SK-N-SH (cell line): Measurements from ENCODE around the gene ARID1A. TPM values are rescaled to one million over a fixed set of nuclear protein-coding genes. Genes with fewer than 3 reads are reported as not detected.

Experiments
- CTCF ChIA-PET: fragments of 300-600, 350-600 bp; formaldehyde crosslinking; extraction: SDS; loops from one replicate; lab custom pipeline; 2021; lab: Yijun Ruan, JAX
- POLR2A ChIA-PET: fragments of 350-600 bp; sonication (Branson Sonifier 250); formaldehyde crosslinking; extraction: SDS; loops from one replicate; lab custom pipeline; 2020; ENCODE audit warnings: antibody characterized with exemption, inconsistent platforms; lab: Yijun Ruan, JAX
- DNase-seq: peaks from one replicate; pipeline ENCODE4 v3.0.0; 2012
- H2AFZ ChIP-seq: fragments of 200-600 bp; sonication (generic); 2 replicates; pipeline ENCODE4 v1.8.1; 2016; ENCODE audit warnings: antibody characterized with exemption, mild to moderate bottlenecking, low read depth
- H3F3A ChIP-seq: fragments of 200-600 bp; sonication (generic); replicated peaks from 2 replicates; pipeline ENCODE3; 2016; ENCODE audit warnings: antibody characterized with exemption, mild to moderate bottlenecking; ENCODE audit not compliant: insufficient read depth
- H3K27ac ChIP-seq, 2 experiments: fragments of 200-500 bp in 1 of 2; fragments of 200-600 bp in 1 of 2; sonication (Bioruptor generic) in 1 of 2; sonication (generic), shearing (Covaris generic) in 1 of 2; 2 replicates each; pipeline versions ENCODE4 v1.5.1 to v1.6.1; 2014 to 2016; ENCODE audit warnings: low read depth in 2 of 2, inconsistent platforms in 1 of 2, low read length in 1 of 2, mild to moderate bottlenecking in 1 of 2, mixed read lengths in 1 of 2
- H3K27me3 ChIP-seq: fragments of 200-600 bp; sonication (generic), shearing (Covaris generic); 2 replicates; pipeline ENCODE4 v1.6.1; 2016; ENCODE audit warnings: mixed run types; ENCODE audit not compliant: insufficient read depth
- H3K36me3 ChIP-seq, 2 experiments: fragments of 200-500 bp in 1 of 2; fragments of 200-600 bp in 1 of 2; sonication (Bioruptor generic) in 1 of 2; sonication (generic) in 1 of 2; replicated peaks in 1 of 2; 2 replicates each; pipeline versions ENCODE3 to v1.5.1; 2014 to 2016; ENCODE audit warnings: low read length in 1 of 2, mild to moderate bottlenecking in 1 of 2; ENCODE audit not compliant: insufficient read depth in 2 of 2, control insufficient read depth in 1 of 2
- H3K4me1 ChIP-seq, 2 experiments: fragments of 200-500 bp in 1 of 2; fragments of 200-600 bp in 1 of 2; sonication (Bioruptor generic) in 1 of 2; sonication (generic), shearing (Covaris generic) in 1 of 2; 2 replicates each; pipeline versions ENCODE4 v1.5.1 to v1.6.1; 2014 to 2016; ENCODE audit warnings: low read depth in 1 of 2, low read length in 1 of 2, mixed run types in 1 of 2; ENCODE audit not compliant: insufficient read depth in 2 of 2, control insufficient read depth in 1 of 2
- H3K4me2 ChIP-seq: fragments of 200-600 bp; sonication (generic), shearing (Covaris generic); 2 replicates; pipeline ENCODE4 v1.6.1; 2017; ENCODE audit warnings: mixed run types
- H3K4me3 ChIP-seq, 2 experiments: fragments of 200-500 bp in 1 of 2; fragments of 200-600 bp in 1 of 2; sonication (Bioruptor generic) in 1 of 2; sonication (generic), shearing (Covaris generic) in 1 of 2; 2 replicates each; pipeline versions ENCODE4 v1.5.1 to v1.8.1; 2014 to 2016; ENCODE audit warnings: low read depth in 2 of 2, inconsistent platforms in 1 of 2, low read length in 1 of 2, mild to moderate bottlenecking in 1 of 2, mixed read lengths in 1 of 2, moderate library complexity in 1 of 2
- H3K79me2 ChIP-seq: fragments of 200-600 bp; sonication (generic); 2 replicates; pipeline ENCODE4 v1.8.1; 2017; ENCODE audit warnings: mild to moderate bottlenecking; ENCODE audit not compliant: insufficient read depth
- H3K9ac ChIP-seq: fragments of 200-600 bp; sonication (generic); 2 replicates; pipeline ENCODE4 v1.6.1; 2017; ENCODE audit warnings: mixed run types
- H3K9me2 ChIP-seq: fragments of 200-600 bp; sonication (generic); 2 replicates; pipeline ENCODE4 v1.6.1; 2017; ENCODE audit warnings: mixed run types
- H3K9me3 ChIP-seq: fragments of 200-600 bp; sonication (generic); 2 replicates; pipeline ENCODE4 v1.6.1; 2017; ENCODE audit warnings: mixed run types, mild to moderate bottlenecking, moderate library complexity
- H4K20me1 ChIP-seq: fragments of 200-600 bp; sonication (generic); 2 replicates; pipeline ENCODE4 v1.6.1; 2017; ENCODE audit warnings: mild to moderate bottlenecking, mixed run types; ENCODE audit not compliant: insufficient read depth
- ELF1 ChIP-seq: IDR thresholded peaks from 2 replicates; pipeline ENCODE4 v1.4.0; 2012
- FOSL2 ChIP-seq: IDR thresholded peaks from 2 replicates; pipeline ENCODE4 v1.4.0; 2012; ENCODE audit warnings: low read depth, mild to moderate bottlenecking, moderate library complexity, borderline replicate concordance
- FOXJ3 ChIP-seq: sonication (generic); formaldehyde crosslinking; IDR thresholded peaks from 2 replicates; pipeline ENCODE4 v1.5.1; 2020; ENCODE audit warnings: mild to moderate bottlenecking, missing genetic modification reagents
- MEF2A ChIP-seq: IDR thresholded peaks from 2 replicates; pipeline ENCODE4 v1.4.0; 2012; ENCODE audit warnings: low read depth, borderline replicate concordance
- NFIC ChIP-seq: IDR thresholded peaks from 2 replicates; pipeline ENCODE4 v1.4.0; 2012; ENCODE audit warnings: borderline replicate concordance
- RAD21 ChIP-seq: IDR thresholded peaks from 2 replicates; pipeline ENCODE4 v1.6.1; 2012; ENCODE audit warnings: mild to moderate bottlenecking, low read length
- RCOR1 ChIP-seq: fragments of 150-350 bp; IDR thresholded peaks from 2 replicates; pipeline ENCODE4 v1.6.1; 2017; ENCODE audit warnings: antibody characterized with exemption, low read length
- RFX5 ChIP-seq: IDR thresholded peaks from 2 replicates; pipeline ENCODE4 v1.6.1; 2012; ENCODE audit warnings: mild to moderate bottlenecking, improper control_type of control experiment, low read length
- SMC3 ChIP-seq: IDR thresholded peaks from 2 replicates; pipeline ENCODE4 v1.6.1; 2012; ENCODE audit warnings: low read depth, low read length, improper control_type of control experiment
- TCF12 ChIP-seq: IDR thresholded peaks from 2 replicates; pipeline ENCODE4 v1.4.0; 2012
- TEAD4 ChIP-seq: IDR thresholded peaks from 2 replicates; pipeline ENCODE4 v1.4.0; 2012; ENCODE audit warnings: mild to moderate bottlenecking, borderline replicate concordance; ENCODE audit not compliant: insufficient read depth
- WGBS: methylation state at CpG from one replicate; pipeline ENCODE4 v1.1.6; 2017; ENCODE audit warnings: low lambda C conversion rate; 5-methylcytosine and 5-hydroxymethylcytosine counted together
- polyA plus RNA-seq, 3 experiments: library from polyadenylated mRNA; depleted of rRNA; stranded (reverse); fragments of >200 nt; gene quantifications; 2 replicates each; pipeline ENCODE4 v1.2.3, GENCODE V29; 2012
- TF ChIP-seq, protein P1 (sequence below): fragments of 200-600 bp; sonication (generic); IDR thresholded peaks from 2 replicates; pipeline ENCODE4 v1.6.1; 2017; ENCODE audit warnings: antibody characterized with exemption, mild to moderate bottlenecking, moderate library complexity
- TF ChIP-seq, protein P2 (sequence below): fragments of 150-350 bp; IDR thresholded peaks from 2 replicates; pipeline ENCODE4 v1.6.1; 2017; ENCODE audit warnings: antibody characterized with exemption, low read length, low read depth, borderline replicate concordance
- TF ChIP-seq, protein P3 (sequence below): IDR thresholded peaks from 2 replicates; pipeline ENCODE4 v1.4.0; 2012; ENCODE audit warnings: low read depth, borderline replicate concordance
- TF ChIP-seq, protein P4 (sequence below): IDR thresholded peaks from 2 replicates; pipeline ENCODE4 v1.6.1; 2012; ENCODE audit warnings: mild to moderate bottlenecking, low read depth, low read length, moderate library complexity

Gene ARID1A
- polyA plus RNA-seq, 1 of the 3 experiments (the other 2 are of a cell fraction): 26.5 TPM

DNA sequence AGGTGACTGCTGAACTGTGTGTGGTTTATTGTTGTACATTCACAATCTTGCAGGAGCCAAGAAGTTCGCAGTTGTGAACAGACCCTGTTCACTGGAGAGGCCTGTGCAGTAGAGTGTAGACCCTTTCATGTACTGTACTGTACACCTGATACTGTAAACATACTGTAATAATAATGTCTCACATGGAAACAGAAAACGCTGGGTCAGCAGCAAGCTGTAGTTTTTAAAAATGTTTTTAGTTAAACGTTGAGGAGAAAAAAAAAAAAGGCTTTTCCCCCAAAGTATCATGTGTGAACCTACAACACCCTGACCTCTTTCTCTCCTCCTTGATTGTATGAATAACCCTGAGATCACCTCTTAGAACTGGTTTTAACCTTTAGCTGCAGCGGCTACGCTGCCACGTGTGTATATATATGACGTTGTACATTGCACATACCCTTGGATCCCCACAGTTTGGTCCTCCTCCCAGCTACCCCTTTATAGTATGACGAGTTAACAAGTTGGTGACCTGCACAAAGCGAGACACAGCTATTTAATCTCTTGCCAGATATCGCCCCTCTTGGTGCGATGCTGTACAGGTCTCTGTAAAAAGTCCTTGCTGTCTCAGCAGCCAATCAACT lies 85.5 kb downstream of the ARID1A start:
- Histone ChIP-seq H3K4me2 (no peak overlapping the region), H2AFZ (no peak overlapping the region), H3K79me2 (peaks cover 54% of the 10 kb centered on the region), H3K4me3 (no peak overlapping the region), H3K9me2 (no peaks in the 10 kb centered on the region), H3K9me3 (no peaks in the 10 kb centered on the region), H3K27ac (0 out of 4 replicates have a peak overlapping the region, but pooled peaks of 1 of the 2 experiments have one; percentile 19), H3K27me3 (no peaks in the 10 kb centered on the region), H3F3A (peaks cover 20% of the 10 kb centered on the region), H4K20me1 (peaks cover 4% of the 10 kb centered on the region; the same call in 1 of the 2 replicates), H3K36me3 (peaks cover 48 to 66% of the 10 kb centered on the region in 2 experiments), H3K9ac (no peak overlapping the region), H3K4me1 (peaks cover 11 to 22% of the 10 kb centered on the region in 2 experiments)
- WGBS: 92% methylated on average over 11 of the region's 11 CpGs
- ChIA-PET CTCF (interaction anchor here (1.1 to 1.7 kb wide), 4 partner anchors 10 to 240 kb away, joined by 3 to 6 read pairs (median 4); no protein-coding TSS in a partner anchor), POLR2A (no interaction called here)
- TF ChIP-seq SMC3: no peak
- TF ChIP-seq FOSL2: no peak
- TF ChIP-seq, protein P1, sequence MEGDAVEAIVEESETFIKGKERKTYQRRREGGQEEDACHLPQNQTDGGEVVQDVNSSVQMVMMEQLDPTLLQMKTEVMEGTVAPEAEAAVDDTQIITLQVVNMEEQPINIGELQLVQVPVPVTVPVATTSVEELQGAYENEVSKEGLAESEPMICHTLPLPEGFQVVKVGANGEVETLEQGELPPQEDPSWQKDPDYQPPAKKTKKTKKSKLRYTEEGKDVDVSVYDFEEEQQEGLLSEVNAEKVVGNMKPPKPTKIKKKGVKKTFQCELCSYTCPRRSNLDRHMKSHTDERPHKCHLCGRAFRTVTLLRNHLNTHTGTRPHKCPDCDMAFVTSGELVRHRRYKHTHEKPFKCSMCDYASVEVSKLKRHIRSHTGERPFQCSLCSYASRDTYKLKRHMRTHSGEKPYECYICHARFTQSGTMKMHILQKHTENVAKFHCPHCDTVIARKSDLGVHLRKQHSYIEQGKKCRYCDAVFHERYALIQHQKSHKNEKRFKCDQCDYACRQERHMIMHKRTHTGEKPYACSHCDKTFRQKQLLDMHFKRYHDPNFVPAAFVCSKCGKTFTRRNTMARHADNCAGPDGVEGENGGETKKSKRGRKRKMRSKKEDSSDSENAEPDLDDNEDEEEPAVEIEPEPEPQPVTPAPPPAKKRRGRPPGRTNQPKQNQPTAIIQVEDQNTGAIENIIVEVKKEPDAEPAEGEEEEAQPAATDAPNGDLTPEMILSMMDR: no peak
- TF ChIP-seq RAD21: no peak
- no peak for TF ChIP-seq TCF12
- DNase-seq: no peak

DNA sequence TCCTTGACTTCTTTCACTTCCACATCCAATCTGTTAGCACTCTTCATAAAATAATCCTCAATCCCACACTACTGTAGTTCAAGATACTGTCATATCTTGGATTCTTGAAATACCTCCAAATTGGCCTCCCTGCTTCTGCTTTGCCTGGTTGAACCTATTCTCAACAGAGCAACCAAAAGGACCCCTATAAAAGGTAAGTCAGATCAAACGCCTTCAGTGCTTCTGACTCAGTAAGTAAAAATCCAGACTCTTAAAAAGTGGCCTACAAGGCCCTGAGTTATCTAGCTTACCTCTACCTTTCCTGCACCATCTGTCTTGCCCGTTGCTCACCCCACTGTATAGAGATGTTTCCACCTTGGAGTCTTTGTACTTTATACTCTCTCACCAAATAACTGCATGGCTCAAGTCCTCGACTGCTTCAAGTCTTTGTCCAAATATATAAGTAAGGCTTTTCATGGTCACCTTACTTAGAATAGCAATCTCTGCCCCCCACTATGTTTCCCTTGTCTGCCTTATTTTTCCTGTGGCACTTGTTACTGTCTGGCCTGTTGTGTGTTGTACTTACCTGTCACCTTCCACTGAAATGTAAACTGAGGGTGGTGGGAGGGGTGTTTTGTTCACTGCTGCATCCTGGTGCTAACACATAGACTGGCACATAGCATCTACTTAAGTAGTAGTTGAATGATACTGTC lies 86.9 kb downstream of the ARID1A start:
- Histone ChIP-seq H3K4me1 (peaks cover 23 to 34% of the 10 kb centered on the region in 2 experiments), H3K36me3 (peaks cover 34 to 61% of the 10 kb centered on the region in 2 experiments), H3K9me2 (no peaks in the 10 kb centered on the region), H2AFZ (no peak overlapping the region), H3K4me3 (no peak overlapping the region), H3K9ac (no peak overlapping the region), H3K4me2 (no peak overlapping the region), H4K20me1 (peaks cover 4% of the 10 kb centered on the region; the same call in 1 of the 2 replicates), H3F3A (peaks cover 32% of the 10 kb centered on the region), H3K27me3 (no peaks in the 10 kb centered on the region), H3K9me3 (no peaks in the 10 kb centered on the region), H3K27ac (peak overlapping the region in 1 of 2 experiments; percentile 98; a peak in 2 of 4 replicates), H3K79me2 (peaks cover 41% of the 10 kb centered on the region)
- DNase-seq: no peak
- ChIA-PET POLR2A (no interaction called here), CTCF (interaction anchor here (1.1 to 1.7 kb wide), 3 partner anchors 8 to 241 kb away, joined by 3 to 6 read pairs (median 4); no protein-coding TSS in a partner anchor)
- no peak for TF ChIP-seq TCF12
- TF ChIP-seq, protein P2, sequence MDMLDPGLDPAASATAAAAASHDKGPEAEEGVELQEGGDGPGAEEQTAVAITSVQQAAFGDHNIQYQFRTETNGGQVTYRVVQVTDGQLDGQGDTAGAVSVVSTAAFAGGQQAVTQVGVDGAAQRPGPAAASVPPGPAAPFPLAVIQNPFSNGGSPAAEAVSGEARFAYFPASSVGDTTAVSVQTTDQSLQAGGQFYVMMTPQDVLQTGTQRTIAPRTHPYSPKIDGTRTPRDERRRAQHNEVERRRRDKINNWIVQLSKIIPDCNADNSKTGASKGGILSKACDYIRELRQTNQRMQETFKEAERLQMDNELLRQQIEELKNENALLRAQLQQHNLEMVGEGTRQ: no peak
- TF ChIP-seq RCOR1: no peak
- no peak for TF ChIP-seq FOXJ3 (CRISPR knock-in tag)
- no peak for TF ChIP-seq TEAD4
- no peak for TF ChIP-seq RFX5
- no peak for TF ChIP-seq ELF1
- no peak for TF ChIP-seq NFIC
- TF ChIP-seq MEF2A: no peak
- TF ChIP-seq, protein P3, sequence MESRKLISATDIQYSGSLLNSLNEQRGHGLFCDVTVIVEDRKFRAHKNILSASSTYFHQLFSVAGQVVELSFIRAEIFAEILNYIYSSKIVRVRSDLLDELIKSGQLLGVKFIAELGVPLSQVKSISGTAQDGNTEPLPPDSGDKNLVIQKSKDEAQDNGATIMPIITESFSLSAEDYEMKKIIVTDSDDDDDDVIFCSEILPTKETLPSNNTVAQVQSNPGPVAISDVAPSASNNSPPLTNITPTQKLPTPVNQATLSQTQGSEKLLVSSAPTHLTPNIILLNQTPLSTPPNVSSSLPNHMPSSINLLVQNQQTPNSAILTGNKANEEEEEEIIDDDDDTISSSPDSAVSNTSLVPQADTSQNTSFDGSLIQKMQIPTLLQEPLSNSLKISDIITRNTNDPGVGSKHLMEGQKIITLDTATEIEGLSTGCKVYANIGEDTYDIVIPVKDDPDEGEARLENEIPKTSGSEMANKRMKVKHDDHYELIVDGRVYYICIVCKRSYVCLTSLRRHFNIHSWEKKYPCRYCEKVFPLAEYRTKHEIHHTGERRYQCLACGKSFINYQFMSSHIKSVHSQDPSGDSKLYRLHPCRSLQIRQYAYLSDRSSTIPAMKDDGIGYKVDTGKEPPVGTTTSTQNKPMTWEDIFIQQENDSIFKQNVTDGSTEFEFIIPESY: no peak
- TF ChIP-seq, protein P4, sequence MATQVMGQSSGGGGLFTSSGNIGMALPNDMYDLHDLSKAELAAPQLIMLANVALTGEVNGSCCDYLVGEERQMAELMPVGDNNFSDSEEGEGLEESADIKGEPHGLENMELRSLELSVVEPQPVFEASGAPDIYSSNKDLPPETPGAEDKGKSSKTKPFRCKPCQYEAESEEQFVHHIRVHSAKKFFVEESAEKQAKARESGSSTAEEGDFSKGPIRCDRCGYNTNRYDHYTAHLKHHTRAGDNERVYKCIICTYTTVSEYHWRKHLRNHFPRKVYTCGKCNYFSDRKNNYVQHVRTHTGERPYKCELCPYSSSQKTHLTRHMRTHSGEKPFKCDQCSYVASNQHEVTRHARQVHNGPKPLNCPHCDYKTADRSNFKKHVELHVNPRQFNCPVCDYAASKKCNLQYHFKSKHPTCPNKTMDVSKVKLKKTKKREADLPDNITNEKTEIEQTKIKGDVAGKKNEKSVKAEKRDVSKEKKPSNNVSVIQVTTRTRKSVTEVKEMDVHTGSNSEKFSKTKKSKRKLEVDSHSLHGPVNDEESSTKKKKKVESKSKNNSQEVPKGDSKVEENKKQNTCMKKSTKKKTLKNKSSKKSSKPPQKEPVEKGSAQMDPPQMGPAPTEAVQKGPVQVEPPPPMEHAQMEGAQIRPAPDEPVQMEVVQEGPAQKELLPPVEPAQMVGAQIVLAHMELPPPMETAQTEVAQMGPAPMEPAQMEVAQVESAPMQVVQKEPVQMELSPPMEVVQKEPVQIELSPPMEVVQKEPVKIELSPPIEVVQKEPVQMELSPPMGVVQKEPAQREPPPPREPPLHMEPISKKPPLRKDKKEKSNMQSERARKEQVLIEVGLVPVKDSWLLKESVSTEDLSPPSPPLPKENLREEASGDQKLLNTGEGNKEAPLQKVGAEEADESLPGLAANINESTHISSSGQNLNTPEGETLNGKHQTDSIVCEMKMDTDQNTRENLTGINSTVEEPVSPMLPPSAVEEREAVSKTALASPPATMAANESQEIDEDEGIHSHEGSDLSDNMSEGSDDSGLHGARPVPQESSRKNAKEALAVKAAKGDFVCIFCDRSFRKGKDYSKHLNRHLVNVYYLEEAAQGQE: no peak
- WGBS: 82% methylated on average over 3 of the region's 3 CpGs
